SK-N-SH (cell line): ENCODE data around the gene CBLB.

Experiments
- FOSL2 ChIP-seq: IDR thresholded peaks from 2 replicates; pipeline ENCODE4 v1.4.0; 2012; ENCODE audit warnings: low read depth, mild to moderate bottlenecking, moderate library complexity, borderline replicate concordance
- FOXJ3 ChIP-seq: sonication (generic); formaldehyde crosslinking; IDR thresholded peaks from 2 replicates; pipeline ENCODE4 v1.5.1; 2020; ENCODE audit warnings: mild to moderate bottlenecking, missing genetic modification reagents
- GABPA ChIP-seq: IDR thresholded peaks from 2 replicates; pipeline ENCODE4 v1.4.0; 2012; ENCODE audit warnings: low read depth, mild to moderate bottlenecking
- MAX ChIP-seq: IDR thresholded peaks from 2 replicates; pipeline ENCODE4 v1.4.0; 2012; ENCODE audit warnings: low read depth
- POLR2AphosphoS5 ChIP-seq: IDR thresholded peaks from 2 replicates; pipeline ENCODE4 v1.6.1; 2012; ENCODE audit warnings: low read depth, low read length
- SMC3 ChIP-seq: IDR thresholded peaks from 2 replicates; pipeline ENCODE4 v1.6.1; 2012; ENCODE audit warnings: low read depth, low read length, improper control_type of control experiment
- TAF1 ChIP-seq: IDR thresholded peaks from 2 replicates; pipeline ENCODE4 v1.6.1; 2012; ENCODE audit warnings: low read depth, mild to moderate bottlenecking, low read length, moderate library complexity, borderline replicate concordance
- TCF12 ChIP-seq: IDR thresholded peaks from 2 replicates; pipeline ENCODE4 v1.4.0; 2012
- TEAD4 ChIP-seq: IDR thresholded peaks from 2 replicates; pipeline ENCODE4 v1.4.0; 2012; ENCODE audit warnings: mild to moderate bottlenecking, borderline replicate concordance; ENCODE audit not compliant: insufficient read depth
- TF ChIP-seq, protein P1 (sequence below): fragments of 200-600 bp; sonication (generic); IDR thresholded peaks from 2 replicates; pipeline ENCODE4 v1.6.1; 2017; ENCODE audit warnings: antibody characterized with exemption, mild to moderate bottlenecking, moderate library complexity
- TF ChIP-seq, protein P2 (sequence below): fragments of 150-350 bp; IDR thresholded peaks from 2 replicates; pipeline ENCODE4 v1.6.1; 2016; ENCODE audit warnings: mild to moderate bottlenecking, low read depth, low read length

- TF ChIP-seq, protein P1, sequence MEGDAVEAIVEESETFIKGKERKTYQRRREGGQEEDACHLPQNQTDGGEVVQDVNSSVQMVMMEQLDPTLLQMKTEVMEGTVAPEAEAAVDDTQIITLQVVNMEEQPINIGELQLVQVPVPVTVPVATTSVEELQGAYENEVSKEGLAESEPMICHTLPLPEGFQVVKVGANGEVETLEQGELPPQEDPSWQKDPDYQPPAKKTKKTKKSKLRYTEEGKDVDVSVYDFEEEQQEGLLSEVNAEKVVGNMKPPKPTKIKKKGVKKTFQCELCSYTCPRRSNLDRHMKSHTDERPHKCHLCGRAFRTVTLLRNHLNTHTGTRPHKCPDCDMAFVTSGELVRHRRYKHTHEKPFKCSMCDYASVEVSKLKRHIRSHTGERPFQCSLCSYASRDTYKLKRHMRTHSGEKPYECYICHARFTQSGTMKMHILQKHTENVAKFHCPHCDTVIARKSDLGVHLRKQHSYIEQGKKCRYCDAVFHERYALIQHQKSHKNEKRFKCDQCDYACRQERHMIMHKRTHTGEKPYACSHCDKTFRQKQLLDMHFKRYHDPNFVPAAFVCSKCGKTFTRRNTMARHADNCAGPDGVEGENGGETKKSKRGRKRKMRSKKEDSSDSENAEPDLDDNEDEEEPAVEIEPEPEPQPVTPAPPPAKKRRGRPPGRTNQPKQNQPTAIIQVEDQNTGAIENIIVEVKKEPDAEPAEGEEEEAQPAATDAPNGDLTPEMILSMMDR, result no peak
- TF ChIP-seq TCF12 (no peak), POLR2AphosphoS5 (no peak), FOSL2 (peak; percentile 15; the same call in 1 of the 2 replicates), TAF1 (no peak), GABPA (no peak), MAX (no peak), TEAD4 (no peak), FOXJ3 (no peak), SMC3 (no peak)
- TF ChIP-seq, protein P2, sequence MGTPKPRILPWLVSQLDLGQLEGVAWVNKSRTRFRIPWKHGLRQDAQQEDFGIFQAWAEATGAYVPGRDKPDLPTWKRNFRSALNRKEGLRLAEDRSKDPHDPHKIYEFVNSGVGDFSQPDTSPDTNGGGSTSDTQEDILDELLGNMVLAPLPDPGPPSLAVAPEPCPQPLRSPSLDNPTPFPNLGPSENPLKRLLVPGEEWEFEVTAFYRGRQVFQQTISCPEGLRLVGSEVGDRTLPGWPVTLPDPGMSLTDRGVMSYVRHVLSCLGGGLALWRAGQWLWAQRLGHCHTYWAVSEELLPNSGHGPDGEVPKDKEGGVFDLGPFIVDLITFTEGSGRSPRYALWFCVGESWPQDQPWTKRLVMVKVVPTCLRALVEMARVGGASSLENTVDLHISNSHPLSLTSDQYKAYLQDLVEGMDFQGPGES, result no peak
Observed at GRCh38 chr3:105662306-105662705, 206.5 kb downstream of the CBLB start.
